Measurements from ENCODE around the gene FAM171A1.
"Not testable (repeated sequence)": the region's sequence is repeated elsewhere in the genome, so short reads cannot be mapped to it uniquely, and the experiment has no call there.

Gene FAM171A1

GRCh38 chr10:15278786-15279185, 92.3 kb downstream of the FAM171A1 start:
- DNase-seq: no peak

GRCh38 chr10:15276039-15276438, 95.0 kb downstream of the FAM171A1 start:
- DNase-seq: not testable (repeated sequence)

- DNase-seq: not testable (repeated sequence)
These were observed 101.3 kb downstream of the FAM171A1 start for GRCh38 chr10:15269838-15270237.

DNA sequence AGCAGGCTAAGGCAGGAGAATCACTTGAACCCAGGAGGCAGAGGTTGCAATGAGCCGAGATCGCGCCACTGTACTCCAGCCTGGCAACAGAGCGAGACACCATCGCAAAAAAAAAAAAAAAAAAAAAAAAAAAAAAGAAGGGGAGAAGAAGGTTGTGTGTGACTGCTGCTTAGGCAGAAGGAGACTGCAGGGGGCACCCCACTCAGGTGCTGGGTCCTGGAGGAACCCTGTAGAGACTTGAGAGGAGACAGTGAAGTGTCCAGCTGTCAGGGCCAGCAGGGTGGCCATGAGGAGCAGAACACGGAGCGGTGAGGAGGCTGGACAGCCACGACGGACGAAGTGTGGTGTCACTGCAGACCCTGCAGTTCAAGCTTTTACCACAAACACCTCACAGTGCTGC, 103.6 kb downstream of the FAM171A1 start:
- no peak for DNase-seq

- DNase-seq: no peak
These were observed 105.0 kb downstream of the FAM171A1 start for GRCh38 chr10:15266117-15266516.

DNA sequence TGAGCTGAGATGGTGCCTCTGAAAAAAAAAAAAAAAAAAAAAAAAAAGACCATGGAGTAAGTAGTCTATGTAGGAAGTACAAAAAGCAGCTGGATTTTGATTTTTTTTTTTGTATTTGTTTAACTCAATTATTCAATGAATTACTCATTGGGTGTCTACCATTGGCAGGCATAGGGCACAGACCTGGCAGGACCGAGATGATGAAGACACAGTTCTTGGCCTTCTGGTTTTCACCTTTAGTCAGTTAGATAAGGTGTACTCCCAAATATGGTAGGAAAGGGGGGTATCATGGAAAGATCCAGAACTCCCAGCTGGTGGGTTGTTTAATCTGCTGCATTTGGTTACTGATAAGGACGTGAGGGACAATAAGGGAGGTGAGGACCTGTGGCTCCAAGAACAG, 105.5 kb downstream of the FAM171A1 start:
- DNase-seq: no peak

DNA sequence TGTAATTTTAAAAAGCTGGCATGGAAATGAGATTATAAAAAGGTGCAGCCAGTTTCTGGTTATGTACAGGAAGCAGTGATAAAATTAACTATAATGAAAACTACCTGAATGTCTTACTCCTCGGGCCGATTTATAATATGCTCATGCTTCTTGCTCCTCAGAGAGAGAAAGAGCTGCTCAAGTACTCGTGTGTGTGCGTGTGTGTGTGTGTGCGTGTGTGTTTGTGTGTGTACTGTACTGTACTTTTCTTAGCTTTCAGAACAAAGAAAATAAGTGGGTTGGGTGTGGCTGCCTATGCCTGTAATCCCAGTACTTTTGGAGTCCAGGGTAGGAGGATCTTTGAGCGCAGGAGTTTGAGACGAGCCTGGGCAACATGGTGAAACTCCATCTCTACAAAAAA, 106.0 kb downstream of the FAM171A1 start:
- no peak for DNase-seq

GRCh38 chr10:15263657-15264323, 107.3 kb downstream of the FAM171A1 start:
- DNase-seq: no peak

- no peak for DNase-seq
These were observed 108.9 kb downstream of the FAM171A1 start for GRCh38 chr10:15262036-15262713.

DNA sequence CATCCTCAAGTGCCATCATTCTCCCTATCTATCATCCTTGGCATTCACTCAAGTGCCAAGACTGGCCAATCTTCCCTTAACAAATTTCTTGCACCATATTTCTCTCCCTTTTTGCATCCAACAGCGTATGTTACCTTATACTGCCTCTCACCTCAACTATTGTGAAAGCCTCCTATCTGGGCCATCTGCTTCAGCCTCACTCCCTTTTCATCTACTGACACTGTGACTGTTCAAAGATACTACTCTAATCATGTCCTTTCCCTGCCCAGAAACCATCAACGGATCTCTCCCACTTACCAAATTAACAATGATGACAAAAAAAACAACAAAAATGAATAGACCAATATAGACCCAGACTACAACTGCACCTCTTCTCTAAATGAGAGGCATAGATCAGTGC, 112.0 kb downstream of the FAM171A1 start:
- DNase-seq: no peak

- no peak for DNase-seq
These were observed 112.8 kb downstream of the FAM171A1 start for GRCh38 chr10:15258255-15258654.

DNA sequence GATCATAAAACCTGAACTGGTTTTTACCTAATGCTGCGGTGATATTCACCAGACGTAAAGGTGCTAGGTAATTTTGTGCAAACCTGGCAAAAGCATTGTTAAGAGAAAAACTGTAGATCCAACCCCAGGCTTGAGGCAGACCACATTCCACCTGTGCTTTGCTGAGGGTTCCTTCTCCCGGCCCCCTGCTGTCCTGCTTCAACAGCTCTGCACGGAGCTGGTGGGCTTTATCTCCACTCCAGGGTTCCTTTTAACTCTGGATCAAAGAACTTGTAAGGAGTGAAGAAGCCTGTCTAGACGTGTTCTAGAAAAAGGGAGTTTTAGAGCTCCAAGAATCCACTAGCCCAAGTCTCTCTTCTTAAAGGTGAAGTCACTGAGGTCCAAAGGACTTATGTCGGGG, 115.1 kb downstream of the FAM171A1 start:
- no peak for DNase-seq

DNA sequence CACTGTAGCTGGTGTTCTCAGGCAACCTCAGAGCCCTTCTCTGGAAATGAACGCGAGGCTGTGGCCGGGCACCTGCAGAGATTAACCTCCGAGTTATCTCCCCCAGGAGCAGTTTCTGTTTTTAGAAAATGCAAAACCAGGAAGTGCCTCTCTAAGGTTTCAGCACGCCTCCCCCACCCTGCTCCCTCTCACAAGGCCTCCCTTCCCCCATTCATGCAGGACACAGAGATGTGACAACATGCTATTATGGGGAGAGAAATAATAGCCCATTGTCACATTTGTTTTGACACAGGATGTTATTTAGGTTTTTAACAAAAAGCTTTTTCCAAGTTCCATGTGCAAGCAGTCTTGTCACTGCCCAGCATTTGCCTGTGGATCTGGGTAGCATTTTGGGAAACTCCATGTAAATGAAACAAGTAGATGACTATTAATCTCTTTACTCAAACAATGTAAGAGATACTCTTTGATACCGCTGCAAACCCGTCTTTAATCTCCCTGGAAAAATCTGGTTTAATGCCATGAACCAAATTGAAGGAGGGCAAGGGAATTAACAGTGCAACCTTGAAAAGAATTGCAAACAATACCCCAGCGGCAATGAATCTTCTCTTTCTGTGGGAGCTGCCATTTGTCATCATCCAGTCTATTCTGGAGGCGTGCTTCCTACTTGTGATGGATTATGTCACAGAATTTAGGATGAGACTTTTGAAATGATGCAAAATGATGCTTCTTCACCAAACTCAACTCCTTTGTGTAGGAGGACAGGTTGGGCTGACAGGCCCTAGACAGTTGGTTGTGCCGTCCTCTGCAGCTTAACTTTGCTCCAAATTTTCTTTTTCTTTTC, 116.1 kb downstream of the FAM171A1 start:
- DNase-seq: no peak

GRCh38 chr10:15253951-15254807, 116.9 kb downstream of the FAM171A1 start:
- no peak for DNase-seq

- no peak for DNase-seq
These were observed 118.7 kb downstream of the FAM171A1 start for GRCh38 chr10:15252396-15252795.

- DNase-seq: no peak
These were observed 119.2 kb downstream of the FAM171A1 start for GRCh38 chr10:15251791-15252380.

DNA sequence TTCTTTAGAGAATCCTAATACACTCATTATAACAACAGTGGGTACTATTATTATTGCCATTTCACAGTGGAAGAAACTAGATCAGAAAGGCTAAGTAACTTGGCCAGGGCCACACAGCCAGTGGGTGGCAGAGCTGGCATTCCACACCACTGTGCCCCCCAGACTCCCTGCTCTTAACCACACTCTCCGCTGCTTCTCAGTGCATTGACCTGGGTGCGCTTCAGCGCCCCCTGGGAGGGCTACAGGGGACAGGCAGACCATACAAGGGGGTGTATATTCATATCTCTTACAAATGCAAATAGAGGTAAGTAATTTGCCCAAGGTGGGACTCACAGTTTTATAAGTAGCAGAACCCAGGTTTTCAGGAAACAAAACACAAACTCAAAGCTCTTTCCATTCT, 125.6 kb downstream of the FAM171A1 start:
- DNase-seq: peak; percentile 34

- no peak for DNase-seq
These were observed 126.4 kb downstream of the FAM171A1 start for GRCh38 chr10:15244635-15245197.

DNA sequence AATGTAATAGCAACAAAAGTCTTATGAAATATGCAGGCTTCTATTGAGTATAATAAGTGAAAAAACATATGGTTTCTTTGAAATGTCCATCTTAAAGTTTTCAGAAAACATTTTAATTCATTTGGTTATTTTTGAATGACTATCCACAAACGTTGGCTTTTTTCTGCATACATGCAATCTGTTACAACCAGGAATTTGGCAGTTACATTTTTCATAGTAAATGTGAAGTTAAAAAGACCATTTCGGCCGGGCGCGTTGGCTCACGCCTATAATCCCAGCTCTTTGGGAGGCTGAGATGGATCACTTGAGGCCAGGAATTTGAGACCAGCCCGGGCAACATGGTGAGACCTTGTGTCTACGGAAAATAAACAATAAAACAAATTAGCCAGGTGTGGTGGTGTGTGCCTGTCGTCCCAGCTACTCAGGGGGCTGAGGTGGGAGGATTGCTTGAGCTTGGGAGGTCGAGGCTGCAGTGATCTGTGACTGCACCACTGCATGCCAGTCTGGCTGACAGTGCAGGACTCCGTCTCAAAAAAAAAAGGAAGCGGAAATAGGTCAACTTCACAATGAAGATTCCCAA, 128.7 kb downstream of the FAM171A1 start:
- no peak for DNase-seq

GRCh38 chr10:15241306-15241705, 129.8 kb downstream of the FAM171A1 start:
- DNase-seq: no peak

DNA sequence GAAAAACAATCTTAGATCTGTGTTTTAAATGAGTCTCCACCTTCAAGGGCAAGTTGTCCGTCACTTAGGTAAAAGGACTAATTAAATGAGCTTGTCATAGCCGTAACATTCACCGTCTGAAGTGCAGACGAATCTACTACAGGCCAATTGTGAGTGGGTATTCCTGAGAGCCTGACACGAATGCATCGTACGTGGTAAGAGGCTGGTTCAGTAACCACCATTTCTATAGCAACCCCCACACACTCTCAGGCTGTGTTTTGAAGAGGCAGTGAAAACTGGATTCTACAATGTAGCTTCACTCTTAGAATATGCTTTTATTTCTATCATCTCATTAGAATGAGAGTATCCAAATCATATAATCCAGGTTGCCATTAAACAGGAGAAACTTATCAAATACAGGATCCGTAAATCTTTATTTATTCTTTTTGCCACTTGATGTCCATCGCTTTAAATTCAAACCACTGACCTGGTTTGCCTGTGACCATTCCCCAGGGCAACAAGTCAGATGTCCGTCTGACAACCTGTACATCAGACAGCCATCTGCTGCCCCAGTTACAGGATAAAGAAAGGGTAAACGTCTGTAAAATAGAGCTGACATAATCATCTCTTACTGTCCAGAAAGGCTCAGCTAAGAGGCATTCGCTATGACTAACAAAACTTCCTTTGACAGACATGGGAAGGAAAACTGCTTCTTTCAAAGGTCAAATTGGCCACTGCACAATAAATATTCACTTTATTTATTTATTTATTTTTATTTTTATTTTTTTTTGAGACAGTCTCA, 132.3 kb downstream of the FAM171A1 start:
- DNase-seq: peak; percentile 7

Measured in NCI-H82 (cell line).